Stomach (tissue), 9 donors: ENCODE results near the gene ADRA2C. TPM values are rescaled to one million over a fixed set of nuclear protein-coding genes. Genes with fewer than 3 reads are reported as not detected.

Source experiments
- DNase-seq, 2 donors: peaks; one replicate each; pipeline versions ENCODE4 v3.0.0 to v3.0.0-alpha.2; 2013 to 2019
- H3K27ac ChIP-seq, 5 donors: fragments of 200-600 bp in 4 of 5; sonication (generic) in 4 of 5; one replicate each; pipeline ENCODE4 v1.5.1; 2013 to 2019; ENCODE audit warnings: mild to moderate bottlenecking in 1 of 5, moderate library complexity in 1 of 5
- H3K27me3 ChIP-seq, 3 donors: fragments of 200-600 bp; sonication (generic); one replicate each; pipeline ENCODE4 v1.5.1; 2017 to 2019; ENCODE audit warnings: mixed run types in 1 of 3
- H3K36me3 ChIP-seq, 4 donors: fragments of 200-600 bp; sonication (generic); 1 replicate in 3 of 4; 2 replicates in 1 of 4; pipeline ENCODE4 v1.5.1; 2016 to 2019
- H3K4me1 ChIP-seq, 4 donors: fragments of 200-600 bp; sonication (generic); one replicate each; pipeline ENCODE4 v1.5.1; 2016 to 2019
- H3K4me3 ChIP-seq, 4 donors: fragments of 200-600 bp; sonication (generic) in 3 of 4; one replicate each; pipeline ENCODE4 v1.5.1; 2016 to 2019; ENCODE audit warnings: mild to moderate bottlenecking in 1 of 4
- H3K9me3 ChIP-seq, 4 donors: fragments of 200-600 bp; sonication (generic); one replicate each; pipeline ENCODE4 v1.5.1; 2016 to 2019
- EP300 ChIP-seq: sonication (generic); formaldehyde crosslinking; IDR thresholded peaks from one replicate; pipeline ENCODE4 v1.6.1; 2017; ENCODE audit warnings: antibody characterized with exemption
- POLR2A ChIP-seq, 4 donors: fragments of 450-650 bp; IDR thresholded peaks; one replicate each; pipeline ENCODE4 v1.6.1; 2016; ENCODE audit warnings: antibody characterized with exemption in 4 of 4, control low read depth in 2 of 4, mild to moderate bottlenecking in 1 of 4, moderate library complexity in 1 of 4
- POLR2AphosphoS5 ChIP-seq, 3 donors: sonication (generic); formaldehyde crosslinking; IDR thresholded peaks; one replicate each; pipeline ENCODE4 v1.6.1; 2016; ENCODE audit warnings: antibody characterized with exemption in 3 of 3
- WGBS, 5 donors: extraction: QIAGEN DNeasy Blood & Tissue Kit in 3 of 5; methylation state at CpG; one replicate each; pipeline versions ENCODE4 v1.1.5 to v1.1.7; 2013 to 2018; 5-methylcytosine and 5-hydroxymethylcytosine counted together
- intact Hi-C: fragments of 100-400 bp; cut with DNase I; formaldehyde crosslinking; loops from one replicate; pipeline ENCODE4 v1.15.1; 2023; ENCODE audit warnings: low total_unique reads
- polyA plus RNA-seq, 3 donors: library from polyadenylated mRNA; stranded (reverse); fragments of 200-250 nt; gene quantifications; one replicate each; pipeline ENCODE4 v1.2.3, GENCODE V29; 2013
- total RNA-seq, 5 donors: library from RNA; depleted of rRNA; stranded (reverse); fragments of >200 nt; gene quantifications; one replicate each; pipeline versions ENCODE4 v1.1.0 to v1.2.3, GENCODE V29; 2014 to 2016
- TF ChIP-seq, protein P1 (sequence below), 7 experiments: fragments of 450-650 bp in 4 of 7; fragments of 200-600 bp in 3 of 7; sonication (generic) in 3 of 7; IDR thresholded peaks; one replicate each; pipeline ENCODE4 v1.5.1; 2016 to 2019; ENCODE audit warnings: antibody characterized with exemption in 7 of 7, control low read depth in 2 of 7, mild to moderate bottlenecking in 1 of 7
- donor health status: healthy with polysubstance abuse.
- donor health status: Bipolar disorder and iron deficiency.
- donor health status: healthy.

The ADRA2C gene
- total and polyA plus RNA-seq, 8 donors: 0.31 to 12.6 (median 1.3) TPM; not detected in 2

DNA sequence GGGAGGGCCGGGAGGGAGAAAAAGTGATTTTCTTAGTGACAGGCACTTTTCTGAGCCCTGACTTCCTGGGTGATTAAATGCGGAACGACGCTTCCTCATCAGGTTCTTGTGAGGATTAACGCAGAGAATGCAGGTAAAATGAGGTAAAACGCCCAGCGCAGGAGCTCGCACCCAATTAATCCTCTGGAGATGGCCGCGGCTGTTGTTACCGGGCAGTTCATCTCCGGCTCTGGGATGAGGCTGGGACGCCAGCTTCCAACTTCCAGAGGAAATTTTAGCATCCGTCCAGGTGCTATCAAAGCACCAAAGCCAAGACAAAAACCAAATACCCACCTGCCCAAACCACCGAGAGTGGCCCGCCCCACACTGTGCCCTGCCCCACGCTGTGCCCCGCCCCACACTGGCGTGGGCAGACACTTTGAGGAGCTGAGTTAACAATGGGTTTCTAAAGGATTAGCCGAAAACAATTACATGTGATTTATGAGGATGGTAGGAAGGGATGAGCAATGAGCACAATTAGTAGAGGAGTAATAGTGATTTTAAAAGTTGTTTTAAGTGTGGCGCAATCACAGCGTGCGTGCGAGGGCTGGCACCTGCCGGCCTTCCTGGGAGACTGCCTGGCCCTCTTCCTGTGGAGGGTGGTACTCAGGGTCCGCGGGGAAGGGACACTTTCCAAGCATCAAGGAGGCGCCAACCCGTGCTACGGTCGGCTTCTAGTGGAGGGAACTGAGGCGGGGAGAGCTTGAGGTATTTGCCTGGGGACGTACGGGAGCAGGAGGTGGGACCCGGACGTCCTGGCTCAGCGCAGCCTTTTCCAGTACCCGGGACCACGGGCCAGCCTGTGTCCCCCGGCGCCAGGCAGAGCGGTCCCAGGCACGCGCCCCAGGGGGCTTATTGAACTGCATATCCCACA, 41.6 kb upstream of the ADRA2C start:
- Histone ChIP-seq H3K4me3 (no peak overlapping the region), H3K4me1 (peaks cover 0 to 10% (median 0%) of the 10 kb centered on the region in 4 donors), H3K27me3 (peaks cover 10 to 96% (median 56%) of the 10 kb centered on the region in 3 donors), H3K36me3 (no peaks in the 10 kb centered on the region), H3K27ac (no peak overlapping the region), H3K9me3 (peaks cover 0 to 7% (median 5%) of the 10 kb centered on the region in 4 donors)
- 12 to 27% (median 13%) methylated on average over 35 to 44 of the region's 44 CpGs for WGBS, 5 donors
- intact Hi-C loops: no loop called here
- TF ChIP-seq POLR2A (IDR thresholded peaks at IDR 0.05) (no peak), EP300 (no peak), POLR2AphosphoS5 (IDR thresholded peaks at IDR 0.05) (no peak)
- TF ChIP-seq, protein P1, sequence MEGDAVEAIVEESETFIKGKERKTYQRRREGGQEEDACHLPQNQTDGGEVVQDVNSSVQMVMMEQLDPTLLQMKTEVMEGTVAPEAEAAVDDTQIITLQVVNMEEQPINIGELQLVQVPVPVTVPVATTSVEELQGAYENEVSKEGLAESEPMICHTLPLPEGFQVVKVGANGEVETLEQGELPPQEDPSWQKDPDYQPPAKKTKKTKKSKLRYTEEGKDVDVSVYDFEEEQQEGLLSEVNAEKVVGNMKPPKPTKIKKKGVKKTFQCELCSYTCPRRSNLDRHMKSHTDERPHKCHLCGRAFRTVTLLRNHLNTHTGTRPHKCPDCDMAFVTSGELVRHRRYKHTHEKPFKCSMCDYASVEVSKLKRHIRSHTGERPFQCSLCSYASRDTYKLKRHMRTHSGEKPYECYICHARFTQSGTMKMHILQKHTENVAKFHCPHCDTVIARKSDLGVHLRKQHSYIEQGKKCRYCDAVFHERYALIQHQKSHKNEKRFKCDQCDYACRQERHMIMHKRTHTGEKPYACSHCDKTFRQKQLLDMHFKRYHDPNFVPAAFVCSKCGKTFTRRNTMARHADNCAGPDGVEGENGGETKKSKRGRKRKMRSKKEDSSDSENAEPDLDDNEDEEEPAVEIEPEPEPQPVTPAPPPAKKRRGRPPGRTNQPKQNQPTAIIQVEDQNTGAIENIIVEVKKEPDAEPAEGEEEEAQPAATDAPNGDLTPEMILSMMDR (IDR thresholded peaks at IDR 0.05): no peak
- DNase-seq: no peak

DNA sequence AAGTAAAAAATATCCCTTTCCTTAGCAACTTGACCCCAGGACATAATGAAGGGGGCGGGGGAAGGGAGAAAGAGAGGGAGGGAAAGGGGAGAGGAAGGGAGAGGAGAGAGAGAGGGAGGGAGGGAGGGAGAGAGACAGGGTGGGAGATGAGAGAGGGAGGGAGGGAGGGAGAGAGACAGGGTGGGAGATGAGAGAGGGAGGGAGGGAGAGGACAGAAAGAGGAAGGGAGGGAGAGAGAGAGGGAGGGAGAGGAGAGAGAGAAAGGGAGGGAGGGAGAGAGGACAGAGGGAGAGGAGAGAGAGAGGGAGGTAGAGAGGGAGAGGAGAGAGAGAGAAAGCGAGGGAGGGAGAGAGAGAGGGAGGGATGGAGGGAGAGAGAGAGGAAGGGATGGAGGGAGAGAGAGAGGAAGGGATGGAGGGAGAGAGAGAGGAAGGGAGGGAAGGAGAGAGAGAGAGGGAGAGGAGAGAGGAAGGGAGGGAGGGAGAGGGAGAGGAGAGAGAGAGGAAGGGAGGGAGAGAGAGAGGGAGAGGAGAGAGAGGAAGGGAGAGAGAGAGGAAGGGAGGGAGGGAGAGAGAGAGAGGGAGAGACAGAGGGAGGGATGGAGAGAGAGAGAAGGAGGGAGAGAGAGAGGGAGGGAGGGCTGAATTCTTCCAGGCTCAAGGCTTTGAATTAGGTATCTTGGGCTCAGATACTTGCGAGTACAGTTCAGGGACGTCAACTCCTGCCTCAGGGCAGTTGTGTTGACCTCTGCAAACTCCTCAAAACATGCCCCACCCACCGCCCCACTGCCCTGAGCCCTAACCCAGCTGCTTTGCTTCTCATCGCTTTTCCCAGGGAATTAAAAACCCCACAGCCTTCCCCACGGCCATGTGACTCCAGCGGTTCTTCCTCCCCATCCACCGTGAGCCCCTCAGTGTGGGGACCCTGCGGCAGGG, 40.0 kb upstream of the ADRA2C start:
- Histone ChIP-seq H3K9me3 (peaks cover 0 to 7% (median 5%) of the 10 kb centered on the region in 4 donors), H3K4me1 (peaks cover 0 to 10% (median 0%) of the 10 kb centered on the region in 4 donors), H3K4me3 (no peak overlapping the region), H3K36me3 (no peaks in the 10 kb centered on the region), H3K27me3 (peaks cover 10 to 99% (median 62%) of the 10 kb centered on the region in 3 donors), H3K27ac (no peak overlapping the region)
- WGBS, 5 donors: 22 to 38% (median 29%) methylated on average over 8 to 10 of the region's 10 CpGs
- intact Hi-C loops: no loop called here
- no peak for DNase-seq
- TF ChIP-seq POLR2AphosphoS5 (IDR thresholded peaks at IDR 0.05): no peak
- TF ChIP-seq, protein P1 (IDR thresholded peaks at IDR 0.05): no peak
- TF ChIP-seq EP300: no peak
- TF ChIP-seq POLR2A (IDR thresholded peaks at IDR 0.05): no peak

DNA sequence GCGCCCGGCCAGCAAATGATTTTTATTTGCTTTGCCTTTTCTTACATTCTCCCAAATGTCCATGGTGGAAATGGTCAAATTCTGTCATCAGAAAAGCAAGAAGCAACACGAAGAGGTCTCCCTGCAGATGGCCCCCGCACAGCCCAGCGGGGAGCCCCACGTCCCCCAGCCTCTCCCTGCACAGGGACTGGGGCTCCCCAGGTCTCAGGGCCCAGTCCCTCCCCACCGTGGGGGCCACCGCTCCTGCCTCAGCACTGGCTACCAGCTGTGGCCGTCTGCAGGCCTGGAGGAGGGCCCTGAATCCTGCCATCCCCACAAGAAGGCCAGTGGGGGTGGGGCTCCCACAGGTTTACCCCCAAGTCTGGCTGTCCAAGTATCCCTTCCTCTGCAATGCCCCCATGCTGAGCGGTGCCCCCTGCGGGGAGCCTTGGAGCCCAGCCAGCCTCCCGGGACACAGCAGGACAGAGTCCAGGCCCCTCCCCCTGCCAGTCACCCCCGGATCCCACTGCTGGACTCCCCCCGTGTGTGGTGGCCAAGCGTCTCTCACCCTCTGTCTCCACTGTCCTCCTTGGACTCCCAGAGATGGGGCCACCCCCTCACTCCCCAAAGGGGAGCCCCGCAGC, 38.2 kb upstream of the ADRA2C start:
- TF ChIP-seq POLR2A (IDR thresholded peaks at IDR 0.05): no peak
- no peak for TF ChIP-seq POLR2AphosphoS5 (IDR thresholded peaks at IDR 0.05)
- TF ChIP-seq, protein P1 (IDR thresholded peaks at IDR 0.05): no peak
- no peak for TF ChIP-seq EP300
- H3K27ac ChIP-seq: no peak overlapping the region
- peaks cover 10 to 99% (median 66%) of the 10 kb centered on the region in 3 donors for H3K27me3 ChIP-seq
- intact Hi-C loops: no loop called here
- peaks cover 0 to 6% (median under 1%) of the 10 kb centered on the region in 4 donors for H3K9me3 ChIP-seq
- 52 to 66% (median 60%) methylated on average over 11 to 16 of the region's 16 CpGs for whole genome bisulfite sequencing, 5 donors
- H3K4me3 ChIP-seq: no peak overlapping the region
- H3K4me1 ChIP-seq: peaks cover 0 to 10% (median 0%) of the 10 kb centered on the region in 4 donors
- no peaks in the 10 kb centered on the region for H3K36me3 ChIP-seq
- DNase-seq: no peak
